Progenitor cell of endocrine pancreas (in vitro differentiated cells): ENCODE measurements around the gene RNASE8. TPM values are rescaled to one million over a fixed set of nuclear protein-coding genes. Genes with fewer than 3 reads are reported as not detected.
"Not testable (repeated sequence)": the region's sequence is repeated elsewhere in the genome, so short reads cannot be mapped to it uniquely, and the experiment has no call there.

Experiments
- DNase-seq: peaks from one replicate; pipeline ENCODE4 v3.0.0; 2021; ENCODE audit warnings: low spot score; ENCODE audit not compliant: unreplicated experiment
- H3K27ac Mint-ChIP-seq: 2 replicates; pipeline ENCODE4 v1.8.0; 2021; ENCODE audit warnings: mild to moderate bottlenecking, moderate library complexity, mixed read lengths
- H3K27me3 Mint-ChIP-seq: 2 replicates; pipeline ENCODE4 v1.8.0; 2021; ENCODE audit warnings: mixed read lengths
- H3K36me3 Mint-ChIP-seq: 2 replicates; pipeline ENCODE4 v1.8.0; 2022; ENCODE audit warnings: mixed read lengths; ENCODE audit not compliant: insufficient read depth
- H3K4me1 Mint-ChIP-seq: 2 replicates; pipeline ENCODE4 v1.8.0; 2021; ENCODE audit warnings: low read depth, mixed read lengths
- H3K4me3 Mint-ChIP-seq: 2 replicates; pipeline ENCODE4 v1.8.0; 2021; ENCODE audit warnings: low read depth, mild to moderate bottlenecking, moderate library complexity, mixed read lengths
- H3K9me3 Mint-ChIP-seq: 2 replicates; pipeline ENCODE4 v1.8.0; 2021; ENCODE audit warnings: low read depth, mixed read lengths
- CTCF ChIP-seq: fragments of 200-600 bp; sonication (generic); IDR thresholded peaks from one replicate; pipeline ENCODE4 v1.5.0; 2021; ENCODE audit warnings: antibody characterized with exemption, mild to moderate bottlenecking; ENCODE audit not compliant: unreplicated experiment
- long read RNA-seq: library from polyadenylated mRNA; unstranded; transcript quantifications from one replicate; pipeline ENCODE4 v2.0.0, GENCODE V29; 2020
- total RNA-seq: library from RNA; stranded (reverse); gene quantifications from 2 replicates; pipeline ENCODE4 v1.2.1, GENCODE V29; 2021

RNASE8 gene
- total RNA-seq: not detected in 2 replicates
- long read RNA-seq: 0 reads

- no peak for TF ChIP-seq CTCF
- Mint-ChIP-seq H3K36me3 (no peaks in the 10 kb centered on the region), H3K27me3 (no peaks in the 10 kb centered on the region), H3K4me1 (peaks cover 43% of the 10 kb centered on the region), H3K4me3 (no peak within 1 kb of the TSS), H3K27ac (no peak within 1 kb of the TSS), H3K9me3 (no peaks in the 10 kb centered on the region)
- DNase-seq: no peak
Observed at GRCh38 chr14:21057803-21058675, at the start of gene RNASE8. RNASE8 (plus strand) TSS chr14:21057822; CDS start chr14:21057893, 71 bp downstream.

GRCh38 chr14:21009721-21010120, 47.9 kb upstream of the RNASE8 start:
- H3K9me3 Mint-ChIP-seq, H3K36me3 Mint-ChIP-seq, H3K4me3 Mint-ChIP-seq, H3K27me3 Mint-ChIP-seq, H3K4me1 Mint-ChIP-seq, DNase-seq: not testable (repeated sequence)
- H3K27ac Mint-ChIP-seq: peak overlapping the region; percentile 67

- Mint-ChIP-seq H3K9me3 (no peaks in the 10 kb centered on the region), H3K4me1 (peaks cover 10% of the 10 kb centered on the region), H3K4me3 (no peak overlapping the region), H3K27me3 (no peaks in the 10 kb centered on the region), H3K27ac (no peak overlapping the region), H3K36me3 (no peaks in the 10 kb centered on the region)
- DNase-seq: no peak
- no peak for TF ChIP-seq CTCF
Observed at GRCh38 chr14:21011136-21011535, 46.5 kb upstream of the RNASE8 start.

GRCh38 chr14:21014761-21015190, 42.8 kb upstream of the RNASE8 start:
- H3K27ac Mint-ChIP-seq: no peak overlapping the region
- peaks cover 2% of the 10 kb centered on the region for H3K4me1 Mint-ChIP-seq
- H3K9me3 Mint-ChIP-seq: no peaks in the 10 kb centered on the region
- peak; percentile 81 for DNase-seq
- peaks cover 5% of the 10 kb centered on the region for H3K36me3 Mint-ChIP-seq
- H3K27me3 Mint-ChIP-seq: no peaks in the 10 kb centered on the region
- H3K4me3 Mint-ChIP-seq: no peak overlapping the region
- peak; percentile 90 for TF ChIP-seq CTCF

GRCh38 chr14:21015312-21015711, 42.3 kb upstream of the RNASE8 start:
- DNase-seq: no peak
- no peak overlapping the region for H3K27ac Mint-ChIP-seq
- no peak overlapping the region for H3K4me3 Mint-ChIP-seq
- peaks cover 2% of the 10 kb centered on the region for H3K4me1 Mint-ChIP-seq
- TF ChIP-seq CTCF: no peak
- H3K36me3 Mint-ChIP-seq: peaks cover 5% of the 10 kb centered on the region
- H3K9me3 Mint-ChIP-seq: no peaks in the 10 kb centered on the region
- H3K27me3 Mint-ChIP-seq: no peaks in the 10 kb centered on the region
